Mononuclear cell (primary cell): ENCODE measurements around the gene ADGRG3. TPM values are rescaled to one million over a fixed set of nuclear protein-coding genes. Genes with fewer than 3 reads are reported as not detected.

ENCODE experiments used
- H3K27me3 ChIP-seq: 2 replicates; pipeline ENCODE4 v1.6.0; 2011; ENCODE audit warnings: low read length, control low read depth; ENCODE audit not compliant: insufficient read depth
- H3K4me1 ChIP-seq: 2 replicates; pipeline ENCODE4 v1.5.1; 2011; ENCODE audit warnings: mild to moderate bottlenecking, low read length, control low read depth; ENCODE audit not compliant: insufficient read depth
- H3K4me3 ChIP-seq: 2 replicates; pipeline ENCODE4 v1.5.1; 2011; ENCODE audit warnings: mild to moderate bottlenecking, low read length, moderate library complexity
- H3K9me3 ChIP-seq: 2 replicates; pipeline ENCODE4 v1.5.1; 2011; ENCODE audit warnings: low read depth, mild to moderate bottlenecking, control low read depth, low read length
- total RNA-seq: library from RNA; depleted of rRNA; stranded (reverse); fragments of >200 nt; gene quantifications from one replicate; pipeline ENCODE4 v1.2.3, GENCODE V29; 2012

ADGRG3 gene
- total RNA-seq, 1 donor, result 1.7 TPM

DNA sequence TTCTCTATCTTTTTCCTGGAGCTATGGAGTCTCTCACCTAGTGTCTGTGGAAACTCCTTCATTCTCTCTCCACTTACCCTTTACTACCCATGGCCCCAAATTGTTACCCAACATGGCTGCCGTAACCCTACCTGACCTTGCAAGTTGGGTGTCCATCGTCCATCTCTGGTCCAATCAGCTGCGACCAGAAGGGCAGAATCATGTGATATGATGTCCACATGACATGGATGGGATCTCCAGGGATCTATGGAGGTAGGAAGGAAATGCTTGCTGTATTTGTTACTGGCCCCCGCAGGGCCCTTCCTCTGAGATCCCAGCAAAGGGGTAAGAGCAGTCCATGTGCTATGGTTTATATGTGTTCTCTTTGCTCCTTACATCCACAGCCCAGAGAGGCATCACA lies 18.5 kb downstream of the ADGRG3 start:
- no peaks in the 10 kb centered on the region for H3K9me3 ChIP-seq
- H3K27me3 ChIP-seq, result no peaks in the 10 kb centered on the region
- H3K4me3 ChIP-seq, result no peak overlapping the region
- H3K4me1 ChIP-seq, result peaks cover 41% of the 10 kb centered on the region

GRCh38 chr16:57687363-57687929 lies 19.3 kb downstream of the ADGRG3 start:
- no peaks in the 10 kb centered on the region for H3K27me3 ChIP-seq
- H3K4me1 ChIP-seq, result peaks cover 43% of the 10 kb centered on the region
- no peaks in the 10 kb centered on the region for H3K9me3 ChIP-seq
- H3K4me3 ChIP-seq, result no peak overlapping the region

GRCh38 chr16:57688487-57688986 lies 20.4 kb downstream of the ADGRG3 start:
- Histone ChIP-seq H3K4me3 (no peak overlapping the region), H3K4me1 (peaks cover 43% of the 10 kb centered on the region)

GRCh38 chr16:57688987-57689761 lies 21.1 kb downstream of the ADGRG3 start:
- Histone ChIP-seq H3K4me3 (no peak overlapping the region), H3K4me1 (peaks cover 45% of the 10 kb centered on the region)

More at GRCh38 chr16:57688487-57688986, 20.4 kb downstream of the ADGRG3 start:
- Histone ChIP-seq H3K9me3 (no peaks in the 10 kb centered on the region), H3K27me3 (no peaks in the 10 kb centered on the region)

GRCh38 chr16:57689762-57690558 lies 21.9 kb downstream of the ADGRG3 start:
- H3K9me3 ChIP-seq, result no peaks in the 10 kb centered on the region
- H3K4me3 ChIP-seq, result no peak overlapping the region
- H3K27me3 ChIP-seq, result no peaks in the 10 kb centered on the region
- peaks cover 53% of the 10 kb centered on the region for H3K4me1 ChIP-seq

More at GRCh38 chr16:57688987-57689761, 21.1 kb downstream of the ADGRG3 start:
- Histone ChIP-seq H3K9me3 (no peaks in the 10 kb centered on the region), H3K27me3 (no peaks in the 10 kb centered on the region)

DNA sequence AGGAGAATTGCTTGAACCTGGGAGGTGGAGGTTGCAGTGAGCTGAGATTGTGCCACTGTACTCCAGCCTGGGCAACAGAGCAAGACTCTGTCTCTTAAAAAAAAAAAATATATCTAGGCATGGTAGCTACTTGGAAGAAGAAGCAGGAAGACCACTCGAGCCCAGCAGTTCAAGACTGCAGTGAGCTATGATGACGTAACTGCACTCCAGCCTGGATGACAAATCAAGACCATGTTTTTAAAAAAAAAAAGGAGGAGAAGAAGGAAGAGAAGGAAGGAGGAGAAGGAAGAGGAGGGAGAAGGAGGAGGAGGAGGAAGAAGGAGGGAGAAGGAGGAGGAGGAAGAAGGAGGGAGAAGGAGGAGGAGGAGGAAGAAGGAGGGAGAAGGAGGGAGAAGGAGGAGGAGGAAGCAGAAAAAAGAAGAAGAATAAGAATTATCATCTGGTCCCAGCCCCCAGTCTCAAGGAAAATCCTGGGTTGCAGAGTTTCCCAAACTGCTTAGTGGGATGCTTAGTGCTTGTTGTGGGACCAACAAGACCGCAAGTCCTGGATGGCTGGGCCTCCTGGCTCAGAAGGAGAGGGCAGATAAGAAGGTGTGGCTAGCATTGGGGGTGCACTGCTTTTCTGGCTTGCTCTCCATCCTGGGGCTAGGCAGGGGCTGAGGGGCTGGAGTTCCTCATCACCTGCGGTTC lies 22.8 kb downstream of the ADGRG3 start:
- peaks cover 61% of the 10 kb centered on the region for H3K4me1 ChIP-seq
- H3K9me3 ChIP-seq, result no peaks in the 10 kb centered on the region
- no peak overlapping the region for H3K4me3 ChIP-seq
- no peaks in the 10 kb centered on the region for H3K27me3 ChIP-seq

DNA sequence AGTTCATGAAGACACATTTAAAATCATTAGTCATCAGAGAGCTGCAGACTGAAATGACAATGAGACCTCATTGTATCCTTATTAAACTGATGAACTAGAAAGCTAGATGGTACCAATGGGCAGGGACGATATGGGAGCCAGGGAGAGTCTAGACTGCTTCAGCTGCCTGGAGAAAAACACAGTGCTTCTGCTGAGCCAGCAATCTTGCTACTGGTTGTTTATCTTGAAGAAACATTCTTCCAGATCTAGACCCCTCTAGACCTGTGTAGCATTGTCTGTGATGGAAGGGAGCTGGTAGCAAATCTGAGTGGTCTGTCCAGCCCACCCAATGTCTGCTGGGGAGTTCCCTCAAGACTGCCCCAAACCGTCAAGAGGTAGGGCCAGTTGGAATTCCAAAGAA lies 24.5 kb downstream of the ADGRG3 start:
- Histone ChIP-seq H3K27me3 (no peaks in the 10 kb centered on the region), H3K4me1 (peaks cover 49% of the 10 kb centered on the region), H3K9me3 (no peaks in the 10 kb centered on the region), H3K4me3 (no peak overlapping the region)

GRCh38 chr16:57693550-57693949 lies 25.4 kb downstream of the ADGRG3 start:
- Histone ChIP-seq H3K27me3 (no peaks in the 10 kb centered on the region), H3K4me1 (peaks cover 47% of the 10 kb centered on the region), H3K4me3 (no peak overlapping the region), H3K9me3 (no peaks in the 10 kb centered on the region)

DNA sequence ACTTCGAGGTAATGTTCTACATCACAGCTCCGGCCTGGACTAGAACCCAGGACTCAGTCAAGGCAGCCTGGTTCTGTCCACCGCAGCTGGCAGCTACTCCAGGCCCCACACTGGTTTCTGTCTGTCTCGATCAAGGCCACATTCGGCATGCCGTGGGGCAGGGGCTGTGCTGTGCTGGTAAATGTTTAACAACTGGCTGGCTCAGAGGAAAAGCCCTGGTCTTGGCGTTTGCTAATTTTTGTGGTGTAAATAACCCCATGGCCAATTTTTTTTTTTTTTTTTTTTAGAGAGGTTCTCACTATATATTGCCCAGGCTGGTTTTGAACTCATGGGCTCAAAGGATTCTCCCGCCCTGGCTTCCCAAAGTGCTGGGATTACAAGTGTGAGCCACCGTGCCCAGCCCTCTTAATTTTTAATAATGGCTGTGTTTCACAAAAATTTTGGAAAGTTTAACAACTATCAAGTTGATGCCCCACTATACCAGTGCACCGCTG lies 26.2 kb downstream of the ADGRG3 start:
- Histone ChIP-seq H3K4me1 (peaks cover 43% of the 10 kb centered on the region), H3K27me3 (no peaks in the 10 kb centered on the region), H3K4me3 (no peak overlapping the region)

DNA sequence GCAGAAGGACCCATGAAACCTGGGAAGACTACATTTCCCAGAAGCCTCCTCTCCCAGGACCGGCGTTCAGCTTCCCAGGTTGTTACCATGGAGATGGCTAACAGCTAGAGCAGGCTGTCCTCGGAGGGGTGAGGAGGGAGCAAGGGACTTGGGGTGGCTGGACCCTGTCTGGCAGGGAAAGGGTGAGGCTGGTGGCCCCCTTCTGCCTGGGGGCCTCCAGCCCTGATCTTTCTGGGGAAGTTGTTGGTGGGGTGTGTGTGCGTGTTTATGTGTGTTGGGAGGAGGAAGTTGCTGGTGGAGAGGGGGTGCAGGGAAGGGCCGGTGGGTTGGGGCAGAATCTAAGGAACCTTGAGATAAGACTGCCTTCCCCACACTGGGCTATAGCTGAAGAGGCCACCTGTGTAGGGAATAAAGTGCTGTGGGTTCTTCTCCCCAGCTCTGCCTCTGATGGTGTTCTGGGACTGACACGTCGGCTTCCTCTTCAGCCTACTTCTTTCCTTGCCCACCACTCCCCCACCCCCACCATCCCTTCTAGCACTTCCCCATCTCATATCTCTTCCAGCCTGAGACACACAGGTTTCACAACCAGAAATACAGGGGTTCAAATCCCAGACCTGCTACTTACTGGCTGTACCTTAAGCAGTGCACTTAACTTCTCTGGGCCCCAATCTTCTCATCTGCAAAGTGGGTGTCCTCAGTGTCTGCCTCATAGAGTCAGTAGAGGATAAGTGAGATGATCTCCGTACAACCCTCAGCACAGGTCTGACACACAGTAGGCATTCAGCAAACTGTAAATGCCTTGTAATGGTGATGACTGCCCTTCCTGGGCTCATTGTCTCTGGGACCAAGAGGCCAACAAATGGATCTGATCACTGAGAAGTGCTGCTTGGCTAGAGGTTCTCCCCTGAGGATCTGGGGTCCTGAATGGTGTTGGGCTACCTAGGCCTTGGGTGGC lies 26.9 kb downstream of the ADGRG3 start, which contains the start of gene DRC7:
DRC7 (plus strand) TSS at position 82 of the 955 bp plus-strand sequence. CDS start 3,144 bp downstream, outside the sequence.
- Histone ChIP-seq H3K4me1 (peaks cover 35% of the 10 kb centered on the region), H3K4me3 (peak within 1 kb of the TSS; percentile 22), H3K27me3 (no peaks in the 10 kb centered on the region), H3K9me3 (no peaks in the 10 kb centered on the region)

More for the DNA sequence above, 26.2 kb downstream of the ADGRG3 start:
- no peaks in the 10 kb centered on the region for H3K9me3 ChIP-seq

DNA sequence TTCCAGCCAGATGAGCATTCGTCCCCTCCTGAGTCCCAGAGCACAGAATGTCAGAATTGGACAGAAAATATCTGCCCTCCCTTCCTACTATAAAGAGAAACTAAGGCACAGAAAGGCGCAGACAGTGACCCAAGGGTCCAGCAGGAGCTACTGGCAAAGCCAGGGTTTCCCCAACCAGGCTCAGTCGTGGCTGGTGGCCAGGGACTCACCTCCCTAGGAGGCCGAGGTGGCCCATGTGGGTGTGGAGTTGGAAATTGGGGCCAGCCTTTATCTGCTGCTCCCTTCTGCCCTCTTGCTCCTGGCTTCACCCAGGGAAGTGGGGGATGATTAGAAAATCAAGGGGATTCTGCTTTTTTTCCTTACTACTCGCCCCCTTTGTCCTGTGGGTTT lies 27.6 kb downstream of the ADGRG3 start:
- Histone ChIP-seq H3K4me1 (peaks cover 29% of the 10 kb centered on the region), H3K9me3 (no peaks in the 10 kb centered on the region), H3K4me3 (no peak overlapping the region), H3K27me3 (no peaks in the 10 kb centered on the region)

GRCh38 chr16:57696240-57696639 lies 28.1 kb downstream of the ADGRG3 start:
- Histone ChIP-seq H3K4me1 (peaks cover 23% of the 10 kb centered on the region), H3K9me3 (no peaks in the 10 kb centered on the region), H3K4me3 (no peak overlapping the region), H3K27me3 (no peaks in the 10 kb centered on the region)

DNA sequence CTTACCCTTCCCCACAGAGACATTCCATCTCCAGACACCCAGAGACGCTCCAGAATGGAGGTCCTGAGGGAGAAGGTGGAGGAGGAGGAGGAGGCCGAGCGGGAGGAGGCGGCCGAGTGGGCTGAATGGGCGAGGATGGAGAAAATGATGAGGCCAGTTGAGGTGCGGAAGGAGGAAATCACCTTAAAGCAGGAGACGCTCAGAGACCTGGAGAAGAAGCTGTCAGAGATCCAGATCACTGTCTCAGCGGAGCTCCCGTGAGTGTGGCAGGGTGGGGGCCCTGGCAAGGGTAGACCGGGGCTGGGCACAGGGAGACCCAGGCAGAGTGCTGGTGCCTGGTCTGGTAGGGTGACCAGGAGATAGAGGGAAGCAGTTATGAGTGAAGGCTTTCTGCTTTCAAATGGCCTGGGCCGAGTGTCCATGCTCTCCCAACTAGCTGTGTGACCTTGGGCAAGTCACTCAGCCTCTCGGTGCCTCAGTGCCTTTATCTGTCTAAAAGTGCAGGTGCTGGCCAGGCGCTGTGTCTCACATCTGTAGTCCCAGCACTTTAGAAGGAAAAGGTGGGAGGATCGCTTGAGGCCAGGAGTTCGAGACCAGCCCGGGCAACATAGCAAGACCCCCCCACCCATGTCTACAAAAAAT lies 29.9 kb downstream of the ADGRG3 start:
- H3K9me3 ChIP-seq, result no peaks in the 10 kb centered on the region
- no peak overlapping the region for H3K4me3 ChIP-seq
- H3K4me1 ChIP-seq, result peaks cover 18% of the 10 kb centered on the region
- H3K27me3 ChIP-seq, result no peaks in the 10 kb centered on the region
